Keratinocyte (primary cell): Measurements from ENCODE around the gene MYH6. TPM values are rescaled to one million over a fixed set of nuclear protein-coding genes. Genes with fewer than 3 reads are reported as not detected.

Source experiments
- DNase-seq: peaks from one replicate; pipeline ENCODE4 v3.0.0-alpha.2; 2011; ENCODE audit warnings: low read depth, missing footprints, low spot score
- FAIRE-seq: peaks from 2 replicates; lab custom pipeline; 2011; peaks lifted over from hg19 to GRCh38; lab: Jason Lieb, UNC
- H2AFZ ChIP-seq: 2 replicates; pipeline ENCODE4 v1.6.0; 2012; ENCODE audit warnings: low read length, control low read depth, inconsistent platforms; ENCODE audit not compliant: control insufficient read depth
- H3K27ac ChIP-seq: 2 replicates; pipeline ENCODE4 v1.5.1; 2011; ENCODE audit warnings: low read length; ENCODE audit not compliant: control insufficient read depth, insufficient read depth
- H3K27me3 ChIP-seq: 3 replicates; pipeline ENCODE4 v1.6.0; 2011; ENCODE audit warnings: low read length; ENCODE audit not compliant: control insufficient read depth, insufficient read depth; ENCODE audit errors: extremely low read depth
- H3K36me3 ChIP-seq, 2 experiments: 2 replicates in 1 of 2; 3 replicates in 1 of 2; pipeline ENCODE4 v1.5.1; 2011; ENCODE audit warnings: low read length in 2 of 2, mild to moderate bottlenecking in 1 of 2; ENCODE audit not compliant: control insufficient read depth in 2 of 2, insufficient read depth in 2 of 2; ENCODE audit errors: extremely low read depth in 1 of 2
- H3K4me1 ChIP-seq: 3 replicates; pipeline ENCODE4 v1.5.1; 2011; ENCODE audit warnings: low read length; ENCODE audit not compliant: control insufficient read depth, insufficient read depth; ENCODE audit errors: extremely low read depth
- H3K4me2 ChIP-seq: 3 replicates; pipeline ENCODE4 v1.6.0; 2011; ENCODE audit warnings: low read depth, low read length; ENCODE audit not compliant: control insufficient read depth, insufficient read depth; ENCODE audit errors: extremely low read depth
- H3K4me3 ChIP-seq, 3 experiments: fragments of 200-600 bp in 1 of 3; sonication (generic) in 1 of 3; 2 replicates in 2 of 3; 3 replicates in 1 of 3; pipeline ENCODE4 v1.5.1; 2011 to 2016; ENCODE audit warnings: low read length in 3 of 3, mild to moderate bottlenecking in 3 of 3, control low read depth in 2 of 3, inconsistent platforms in 1 of 3, low read depth in 1 of 3, mixed read lengths in 1 of 3, mixed run types in 1 of 3, moderate library complexity in 1 of 3; ENCODE audit not compliant: control insufficient read depth in 2 of 3, insufficient read depth in 2 of 3; ENCODE audit errors: extremely low read depth in 1 of 3
- H3K79me2 ChIP-seq: 2 replicates; pipeline ENCODE4 v1.6.0; 2012; ENCODE audit warnings: low read length; ENCODE audit not compliant: control insufficient read depth, insufficient read depth
- H3K9ac ChIP-seq: 3 replicates; pipeline ENCODE4 v1.6.0; 2011; ENCODE audit warnings: low read length; ENCODE audit not compliant: control insufficient read depth, insufficient read depth; ENCODE audit errors: extremely low read depth
- H3K9me1 ChIP-seq: 3 replicates; pipeline ENCODE4 v1.6.0; 2011; ENCODE audit warnings: low read length; ENCODE audit not compliant: control insufficient read depth, insufficient read depth; ENCODE audit errors: extremely low read depth
- H3K9me3 ChIP-seq: 2 replicates; pipeline ENCODE4 v1.5.1; 2012; ENCODE audit warnings: low read depth, low read length; ENCODE audit not compliant: control insufficient read depth
- H4K20me1 ChIP-seq: 3 replicates; pipeline ENCODE4 v1.6.0; 2011; ENCODE audit warnings: low read length; ENCODE audit not compliant: control insufficient read depth, insufficient read depth; ENCODE audit errors: extremely low read depth
- CTCF ChIP-seq, 3 experiments: IDR thresholded peaks in 1 of 3; conservative IDR thresholded peaks in 1 of 3; optimal IDR thresholded peaks in 1 of 3; 2 replicates in 2 of 3; 3 replicates in 1 of 3; pipeline versions ENCODE3 to v1.5.1; 2011; ENCODE audit warnings: low read length in 3 of 3, mild to moderate bottlenecking in 3 of 3, moderate library complexity in 2 of 3, control low read depth in 1 of 3, inconsistent platforms in 1 of 3; ENCODE audit not compliant: insufficient read depth in 2 of 3; ENCODE audit errors: extremely low read depth in 1 of 3
- EZH2 ChIP-seq: IDR thresholded peaks from one replicate; pipeline ENCODE4 v1.6.1; 2012; ENCODE audit warnings: inconsistent platforms, mild to moderate bottlenecking, low read length, moderate library complexity
- dilution Hi-C: fragments of 300-500 bp; cut with MboI; formaldehyde crosslinking; loops from one replicate; pipeline ENCODE4 v1.7.0; 2020; ENCODE audit warnings: low sequenced_read_pairs; ENCODE audit not compliant: extremely low pct_ligation_motif_present
- polyA plus RNA-seq, 5 experiments: library from polyadenylated mRNA; depleted of rRNA in 3 of 5; stranded (reverse) in 3 of 5; stranded (forward) in 1 of 5; unstranded in 1 of 5; fragments of >200 nt; gene quantifications; 1 replicate in 1 of 5; 2 replicates in 3 of 5; 3 replicates in 1 of 5; pipeline versions ENCODE4 v1.2.1 to v1.2.3, GENCODE V29; 2011 to 2012; ENCODE audit warnings: missing spikeins in 2 of 5, low read depth in 1 of 5, low replicate concordance in 1 of 5

Gene MYH6
- polyA plus RNA-seq, 1 donor (not counting 4 experiments of a cell fraction or from before 2014, with no cell fraction given) = not detected

DNA sequence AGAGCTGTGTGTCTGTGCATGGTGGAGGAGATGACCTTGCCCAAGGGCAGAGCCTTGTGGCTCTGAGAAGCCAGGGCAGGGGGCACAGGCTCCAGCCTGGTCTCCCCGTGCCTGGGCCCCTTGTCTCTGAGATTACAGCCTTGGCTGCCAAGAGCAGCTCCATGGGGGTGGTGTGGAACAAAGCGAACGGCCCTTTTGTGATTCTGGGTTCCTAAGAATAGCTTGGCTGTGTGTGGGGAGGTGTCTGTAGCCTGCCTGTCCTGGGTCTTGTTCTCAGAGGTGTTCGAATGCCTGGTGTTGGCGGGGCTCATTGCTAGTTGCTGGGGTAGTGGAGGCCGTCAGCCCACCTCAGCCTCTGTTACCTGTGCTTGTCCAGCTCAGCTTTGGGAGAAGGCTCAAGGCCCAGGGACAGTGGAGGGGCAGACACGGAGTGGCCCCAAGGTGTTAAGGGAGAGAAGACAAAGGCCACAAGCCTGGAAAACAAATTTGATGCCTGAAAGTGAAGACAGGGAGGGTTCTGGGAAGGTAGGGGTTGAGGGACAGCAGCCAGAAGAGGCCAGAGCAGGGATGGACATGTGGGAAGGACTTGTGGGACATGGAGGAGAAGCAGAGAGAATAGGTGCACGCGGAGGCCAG, 34.8 kb upstream of the MYH6 start:
- H2AFZ ChIP-seq = no peak overlapping the region
- no peak overlapping the region for H3K4me2 ChIP-seq
- TF ChIP-seq CTCF (optimal IDR thresholded peaks at IDR 0.05 in 1 of 3, IDR thresholded peaks at IDR 0.05 in 1 of 3, conservative IDR thresholded peaks at IDR 0.05 in 1 of 3; ENCODE audit: extremely low read depth in 1 of 3, insufficient read depth in 2 of 3, low read length in 3 of 3) (no peak), EZH2 (no peak)
- H3K79me2 ChIP-seq = no peaks in the 10 kb centered on the region
- peaks cover 5% of the 10 kb centered on the region for H3K4me1 ChIP-seq
- H4K20me1 ChIP-seq = no peaks in the 10 kb centered on the region
- peaks cover 4% of the 10 kb centered on the region for H3K27me3 ChIP-seq
- H3K36me3 ChIP-seq = no peaks in the 10 kb centered on the region
- no peaks in the 10 kb centered on the region for H3K9me1 ChIP-seq
- no peaks in the 10 kb centered on the region for H3K9me3 ChIP-seq
- H3K27ac ChIP-seq = no peak overlapping the region
- dilution Hi-C loops = no loop called here
- DNase-seq (no peak), FAIRE-seq (no peak)
- no peak overlapping the region for H3K4me3 ChIP-seq
- no peak overlapping the region for H3K9ac ChIP-seq

- no peaks in the 10 kb centered on the region for H3K79me2 ChIP-seq
- TF ChIP-seq EZH2 (no peak), CTCF (optimal IDR thresholded peaks at IDR 0.05 in 1 of 3, IDR thresholded peaks at IDR 0.05 in 1 of 3, conservative IDR thresholded peaks at IDR 0.05 in 1 of 3; ENCODE audit: extremely low read depth in 1 of 3, insufficient read depth in 2 of 3, low read length in 3 of 3) (no peak)
- DNase-seq = no peak
- no peak overlapping the region for H3K4me3 ChIP-seq
- H3K4me1 ChIP-seq = no peaks in the 10 kb centered on the region
- H3K36me3 ChIP-seq = no peaks in the 10 kb centered on the region
- no peaks in the 10 kb centered on the region for H3K9me3 ChIP-seq
- H3K9ac ChIP-seq = no peak overlapping the region
- peaks cover 4% of the 10 kb centered on the region for H3K27me3 ChIP-seq
- no peak overlapping the region for H3K4me2 ChIP-seq
- H4K20me1 ChIP-seq = no peaks in the 10 kb centered on the region
- FAIRE-seq = no peak
- dilution Hi-C loops = no loop called here
- H2AFZ ChIP-seq = no peak overlapping the region
- H3K9me1 ChIP-seq = no peaks in the 10 kb centered on the region
- no peak overlapping the region for H3K27ac ChIP-seq
Observed at GRCh38 chr14:23441076-23441475, 33.0 kb upstream of the MYH6 start.
